Cardiac fibroblast (primary cell): ENCODE results near the gene TRPM8.

Experiments used
- DNase-seq, 2 donors: peaks; one replicate each; pipeline versions ENCODE4 v3.0.0 to v3.0.0-alpha.2; 2010; ENCODE audit warnings: low read depth in 2 of 2
- H3K4me3 ChIP-seq, 2 donors: replicated peaks in 1 of 2; 1 replicate in 1 of 2; 2 replicates in 1 of 2; pipeline ENCODE4 v1.5.1; 2011; ENCODE audit warnings: low read depth in 2 of 2, low read length in 2 of 2, mild to moderate bottlenecking in 2 of 2, moderate library complexity in 1 of 2
- TF ChIP-seq, protein P1 (sequence below): IDR thresholded peaks from one replicate; pipeline ENCODE4 v1.5.1; 2011; ENCODE audit warnings: low read depth, mild to moderate bottlenecking, low read length, inconsistent platforms

TRPM8 gene

GRCh38 chr2:233989221-233989858 is 72.2 kb downstream of the TRPM8 start:
- DNase-seq, result no peak
- H3K4me3 ChIP-seq, result no peak overlapping the region
- TF ChIP-seq, protein P1, sequence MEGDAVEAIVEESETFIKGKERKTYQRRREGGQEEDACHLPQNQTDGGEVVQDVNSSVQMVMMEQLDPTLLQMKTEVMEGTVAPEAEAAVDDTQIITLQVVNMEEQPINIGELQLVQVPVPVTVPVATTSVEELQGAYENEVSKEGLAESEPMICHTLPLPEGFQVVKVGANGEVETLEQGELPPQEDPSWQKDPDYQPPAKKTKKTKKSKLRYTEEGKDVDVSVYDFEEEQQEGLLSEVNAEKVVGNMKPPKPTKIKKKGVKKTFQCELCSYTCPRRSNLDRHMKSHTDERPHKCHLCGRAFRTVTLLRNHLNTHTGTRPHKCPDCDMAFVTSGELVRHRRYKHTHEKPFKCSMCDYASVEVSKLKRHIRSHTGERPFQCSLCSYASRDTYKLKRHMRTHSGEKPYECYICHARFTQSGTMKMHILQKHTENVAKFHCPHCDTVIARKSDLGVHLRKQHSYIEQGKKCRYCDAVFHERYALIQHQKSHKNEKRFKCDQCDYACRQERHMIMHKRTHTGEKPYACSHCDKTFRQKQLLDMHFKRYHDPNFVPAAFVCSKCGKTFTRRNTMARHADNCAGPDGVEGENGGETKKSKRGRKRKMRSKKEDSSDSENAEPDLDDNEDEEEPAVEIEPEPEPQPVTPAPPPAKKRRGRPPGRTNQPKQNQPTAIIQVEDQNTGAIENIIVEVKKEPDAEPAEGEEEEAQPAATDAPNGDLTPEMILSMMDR, result no peak

DNA sequence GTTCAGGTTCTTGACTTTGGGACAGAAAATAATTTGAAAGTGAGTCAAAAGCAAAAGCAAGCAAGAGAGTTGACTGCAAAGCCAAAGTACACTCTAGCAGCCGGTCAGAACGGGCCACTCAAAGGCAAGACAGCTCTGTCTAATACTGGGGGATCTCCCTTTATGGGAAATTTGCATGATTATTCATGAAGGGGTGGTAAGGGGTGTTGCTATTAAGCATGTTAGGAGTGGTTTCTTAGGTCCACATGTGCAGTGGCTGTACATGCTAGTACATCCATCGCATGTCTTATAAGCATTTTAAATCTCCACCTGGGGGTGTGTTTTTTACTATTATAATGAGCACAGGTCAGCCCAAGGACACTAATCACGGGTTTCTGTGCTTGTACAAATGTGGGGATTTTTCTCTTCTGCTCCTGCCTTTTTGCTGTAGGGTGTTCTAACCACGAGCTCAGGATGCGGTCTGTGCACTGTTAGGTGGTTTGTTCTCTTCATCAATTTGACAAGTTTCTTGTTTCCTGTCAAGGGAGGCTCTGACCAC is 73.2 kb downstream of the TRPM8 start:
- no peak overlapping the region for H3K4me3 ChIP-seq
- TF ChIP-seq, protein P1, result no peak
- DNase-seq, result no peak

DNA sequence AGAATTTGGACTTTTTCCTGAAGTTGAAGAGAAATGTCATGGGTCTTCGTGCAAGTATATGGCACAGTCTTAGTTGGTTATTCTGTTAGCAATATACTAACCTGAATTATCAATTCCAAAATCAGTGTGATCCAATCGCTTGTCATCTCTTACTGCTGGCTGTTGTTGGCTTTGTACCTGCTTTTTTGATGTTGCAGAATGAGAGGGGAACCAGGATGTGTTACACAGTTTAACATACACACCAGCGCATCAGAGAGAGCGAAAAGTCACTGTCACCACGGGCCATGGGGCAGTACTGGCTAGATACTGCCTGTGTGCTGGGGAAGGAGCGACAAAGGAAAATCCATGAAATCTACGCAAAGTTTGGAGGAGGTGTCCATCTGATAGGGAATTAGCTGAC is 74.0 kb downstream of the TRPM8 start:
- no peak for DNase-seq
- no peak overlapping the region for H3K4me3 ChIP-seq

GRCh38 chr2:233992513-233993217 is 75.5 kb downstream of the TRPM8 start:
- no peak overlapping the region for H3K4me3 ChIP-seq
- TF ChIP-seq, protein P1, result no peak
- DNase-seq, result no peak

More for the DNA sequence above, 74.0 kb downstream of the TRPM8 start:
- TF ChIP-seq, protein P1, result no peak

GRCh38 chr2:233993461-233993860 is 76.3 kb downstream of the TRPM8 start:
- TF ChIP-seq, protein P1, result no peak
- no peak for DNase-seq
- no peak overlapping the region for H3K4me3 ChIP-seq

- TF ChIP-seq, protein P1, result no peak
- no peak for DNase-seq
- H3K4me3 ChIP-seq, result no peak overlapping the region
Observed at GRCh38 chr2:233994151-233994550, 77.0 kb downstream of the TRPM8 start.
